HepG2 (cell line): ENCODE measurements around the gene TICAM2. TPM values are rescaled to one million over a fixed set of nuclear protein-coding genes. Genes with fewer than 3 reads are reported as not detected.

ENCODE experiments used
- CERS6 ChIP-seq: sonication (generic); formaldehyde crosslinking; IDR thresholded peaks from 2 replicates; pipeline ENCODE4 v1.5.0; 2020; ENCODE audit warnings: missing genetic modification reagents
- FIP1L1 ChIP-seq: fragments of 200-400 bp; formaldehyde crosslinking; IDR thresholded peaks from 2 replicates; pipeline ENCODE4 v1.6.1; 2018; ENCODE audit warnings: low read depth, mild to moderate bottlenecking, low read length, moderate library complexity, borderline replicate concordance; ENCODE audit not compliant: insufficient read depth
- GTF2F1 ChIP-seq: fragments of 150-350 bp; IDR thresholded peaks from 2 replicates; pipeline ENCODE4 v1.6.1; 2014; ENCODE audit warnings: low read length
- HNF4G ChIP-seq, 2 experiments: sonication (generic) in 1 of 2; formaldehyde crosslinking in 1 of 2; IDR thresholded peaks; 2 replicates each; pipeline versions ENCODE4 v1.4.0 to v1.6.1; 2011 to 2020; ENCODE audit warnings: borderline replicate concordance in 2 of 2, low read depth in 2 of 2, mild to moderate bottlenecking in 2 of 2, low read length in 1 of 2, missing genetic modification reagents in 1 of 2, moderate library complexity in 1 of 2
- JUNB ChIP-seq: sonication (generic); formaldehyde crosslinking; IDR thresholded peaks from 2 replicates; pipeline ENCODE4 v1.8.0; 2022; ENCODE audit warnings: missing genetic modification reagents, mild to moderate bottlenecking, borderline replicate concordance
- MTF2 ChIP-seq: sonication (generic); formaldehyde crosslinking; IDR thresholded peaks from 2 replicates; pipeline ENCODE4 v1.5.0; 2020; ENCODE audit warnings: missing genetic modification reagents, borderline replicate concordance
- NKX3-1 ChIP-seq: sonication (generic); formaldehyde crosslinking; IDR thresholded peaks from 2 replicates; pipeline ENCODE4 v1.5.0; 2020; ENCODE audit warnings: missing genetic modification reagents
- RARG ChIP-seq: sonication (generic); formaldehyde crosslinking; IDR thresholded peaks from 2 replicates; pipeline ENCODE4 v1.4.0; 2020; ENCODE audit warnings: low read depth, mild to moderate bottlenecking, missing genetic modification reagents
- SMAD3 ChIP-seq: sonication (generic); formaldehyde crosslinking; IDR thresholded peaks from 2 replicates; pipeline ENCODE4 v1.4.0; 2020; ENCODE audit warnings: missing genetic modification reagents
- SNAI1 ChIP-seq: sonication (generic); formaldehyde crosslinking; IDR thresholded peaks from 2 replicates; pipeline ENCODE4 v1.5.0; 2020; ENCODE audit warnings: mild to moderate bottlenecking, missing genetic modification reagents, borderline replicate concordance
- STAG1 ChIP-seq: sonication (generic); formaldehyde crosslinking; IDR thresholded peaks from 2 replicates; pipeline ENCODE4 v1.4.0; 2020; ENCODE audit warnings: missing genetic modification reagents
- XRCC5 ChIP-seq: fragments of 200-400 bp; formaldehyde crosslinking; optimal IDR thresholded peaks from 2 replicates; pipeline ENCODE3; 2017; ENCODE audit warnings: mild to moderate bottlenecking, low read length
- ZNF224 ChIP-seq: sonication (generic); formaldehyde crosslinking; IDR thresholded peaks from 2 replicates; pipeline ENCODE4 v1.5.0; 2020; ENCODE audit warnings: mild to moderate bottlenecking, missing genetic modification reagents
- ZNF816 ChIP-seq: sonication (generic); formaldehyde crosslinking; IDR thresholded peaks from 2 replicates; pipeline ENCODE4 v1.8.0; 2022; ENCODE audit warnings: missing genetic modification reagents, mild to moderate bottlenecking, borderline replicate concordance
- ZSCAN9 ChIP-seq: IDR thresholded peaks from 2 replicates; pipeline ENCODE4 v1.6.1; 2016; ENCODE audit warnings: borderline replicate concordance
- polyA plus RNA-seq, 8 experiments: library from polyadenylated mRNA; depleted of rRNA in 3 of 8; stranded (reverse) in 7 of 8; unstranded in 1 of 8; fragments of >200 nt; fragmentation: Illumina TruSeq in 4 of 8; extraction: Trizol in 4 of 8; gene quantifications; 2 replicates each; pipeline versions ENCODE4 v1.2.1 to v1.2.3, GENCODE V29; 2011 to 2016; ENCODE audit warnings: low read depth in 4 of 8, missing spikeins in 1 of 8, mixed read lengths in 1 of 8; ENCODE audit not compliant: insufficient read depth in 1 of 8
- total RNA-seq, 5 experiments: library from RNA; depleted of rRNA; stranded (reverse); fragments of >200 nt; fragmentation: Illumina TruSeq; extraction: Trizol; gene quantifications; 2 replicates each; pipeline ENCODE4 v1.2.3, GENCODE V29; 2016; ENCODE audit warnings: low read depth in 1 of 5
- TF ChIP-seq, protein P1 (sequence below): IDR thresholded peaks from 2 replicates; pipeline ENCODE4 v1.6.1; 2012; ENCODE audit warnings: low read length, improper control_type of control experiment
- TF ChIP-seq, protein P2 (sequence below): sonication (generic); formaldehyde crosslinking; IDR thresholded peaks from 2 replicates; pipeline ENCODE4 v1.4.0; 2020; ENCODE audit warnings: missing genetic modification reagents, borderline replicate concordance

The TICAM2 gene
- total and polyA plus RNA-seq, 2 of the 13 experiments (the other 11 are each of a cell fraction or from before 2014, with no cell fraction given): 0.04 TPM; not detected in 1

GRCh38 chr5:115625579-115626444 lies 23.5 kb upstream of the TICAM2 start, which contains the start of gene TMED7 (continued):
- TF ChIP-seq, protein P1, sequence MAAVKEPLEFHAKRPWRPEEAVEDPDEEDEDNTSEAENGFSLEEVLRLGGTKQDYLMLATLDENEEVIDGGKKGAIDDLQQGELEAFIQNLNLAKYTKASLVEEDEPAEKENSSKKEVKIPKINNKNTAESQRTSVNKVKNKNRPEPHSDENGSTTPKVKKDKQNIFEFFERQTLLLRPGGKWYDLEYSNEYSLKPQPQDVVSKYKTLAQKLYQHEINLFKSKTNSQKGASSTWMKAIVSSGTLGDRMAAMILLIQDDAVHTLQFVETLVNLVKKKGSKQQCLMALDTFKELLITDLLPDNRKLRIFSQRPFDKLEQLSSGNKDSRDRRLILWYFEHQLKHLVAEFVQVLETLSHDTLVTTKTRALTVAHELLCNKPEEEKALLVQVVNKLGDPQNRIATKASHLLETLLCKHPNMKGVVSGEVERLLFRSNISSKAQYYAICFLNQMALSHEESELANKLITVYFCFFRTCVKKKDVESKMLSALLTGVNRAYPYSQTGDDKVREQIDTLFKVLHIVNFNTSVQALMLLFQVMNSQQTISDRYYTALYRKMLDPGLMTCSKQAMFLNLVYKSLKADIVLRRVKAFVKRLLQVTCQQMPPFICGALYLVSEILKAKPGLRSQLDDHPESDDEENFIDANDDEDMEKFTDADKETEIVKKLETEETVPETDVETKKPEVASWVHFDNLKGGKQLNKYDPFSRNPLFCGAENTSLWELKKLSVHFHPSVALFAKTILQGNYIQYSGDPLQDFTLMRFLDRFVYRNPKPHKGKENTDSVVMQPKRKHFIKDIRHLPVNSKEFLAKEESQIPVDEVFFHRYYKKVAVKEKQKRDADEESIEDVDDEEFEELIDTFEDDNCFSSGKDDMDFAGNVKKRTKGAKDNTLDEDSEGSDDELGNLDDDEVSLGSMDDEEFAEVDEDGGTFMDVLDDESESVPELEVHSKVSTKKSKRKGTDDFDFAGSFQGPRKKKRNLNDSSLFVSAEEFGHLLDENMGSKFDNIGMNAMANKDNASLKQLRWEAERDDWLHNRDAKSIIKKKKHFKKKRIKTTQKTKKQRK: no peak
- TF ChIP-seq CERS6: no peak
- no peak for TF ChIP-seq GTF2F1
- no peak for TF ChIP-seq FIP1L1
- peak; percentile 96; the same call in 1 of the 2 replicates for TF ChIP-seq ZNF816 (CRISPR knock-in tag)
- TF ChIP-seq MTF2 (CRISPR knock-in tag): no peak
- TF ChIP-seq HNF4G (IDR thresholded peaks at IDR 0.05; ENCODE audit: borderline replicate concordance, low read depth, low read length): no peak; the same call in 1 of the 2 replicates
- 0 out of 2 replicates have a peak, but pooled peaks have one; percentile 5 for TF ChIP-seq HNF4G (CRISPR knock-in tag; IDR thresholded peaks at IDR 0.05; ENCODE audit: borderline replicate concordance, low read depth)
- peak; percentile 30; the same call in 1 of the 2 replicates for TF ChIP-seq ZSCAN9 (CRISPR knock-in tag)
- TF ChIP-seq XRCC5: peak; percentile 48
- TF ChIP-seq STAG1: 0 out of 2 replicates have a peak, but pooled peaks have one; percentile 12
- no peak for TF ChIP-seq JUNB (CRISPR knock-in tag)
- TF ChIP-seq SNAI1 (CRISPR knock-in tag): no peak
- TF ChIP-seq SMAD3 (CRISPR knock-in tag): peak; percentile 11; the same call in 1 of the 2 replicates
- TF ChIP-seq NKX3-1 (CRISPR knock-in tag): no peak
- TF ChIP-seq, protein P2, sequence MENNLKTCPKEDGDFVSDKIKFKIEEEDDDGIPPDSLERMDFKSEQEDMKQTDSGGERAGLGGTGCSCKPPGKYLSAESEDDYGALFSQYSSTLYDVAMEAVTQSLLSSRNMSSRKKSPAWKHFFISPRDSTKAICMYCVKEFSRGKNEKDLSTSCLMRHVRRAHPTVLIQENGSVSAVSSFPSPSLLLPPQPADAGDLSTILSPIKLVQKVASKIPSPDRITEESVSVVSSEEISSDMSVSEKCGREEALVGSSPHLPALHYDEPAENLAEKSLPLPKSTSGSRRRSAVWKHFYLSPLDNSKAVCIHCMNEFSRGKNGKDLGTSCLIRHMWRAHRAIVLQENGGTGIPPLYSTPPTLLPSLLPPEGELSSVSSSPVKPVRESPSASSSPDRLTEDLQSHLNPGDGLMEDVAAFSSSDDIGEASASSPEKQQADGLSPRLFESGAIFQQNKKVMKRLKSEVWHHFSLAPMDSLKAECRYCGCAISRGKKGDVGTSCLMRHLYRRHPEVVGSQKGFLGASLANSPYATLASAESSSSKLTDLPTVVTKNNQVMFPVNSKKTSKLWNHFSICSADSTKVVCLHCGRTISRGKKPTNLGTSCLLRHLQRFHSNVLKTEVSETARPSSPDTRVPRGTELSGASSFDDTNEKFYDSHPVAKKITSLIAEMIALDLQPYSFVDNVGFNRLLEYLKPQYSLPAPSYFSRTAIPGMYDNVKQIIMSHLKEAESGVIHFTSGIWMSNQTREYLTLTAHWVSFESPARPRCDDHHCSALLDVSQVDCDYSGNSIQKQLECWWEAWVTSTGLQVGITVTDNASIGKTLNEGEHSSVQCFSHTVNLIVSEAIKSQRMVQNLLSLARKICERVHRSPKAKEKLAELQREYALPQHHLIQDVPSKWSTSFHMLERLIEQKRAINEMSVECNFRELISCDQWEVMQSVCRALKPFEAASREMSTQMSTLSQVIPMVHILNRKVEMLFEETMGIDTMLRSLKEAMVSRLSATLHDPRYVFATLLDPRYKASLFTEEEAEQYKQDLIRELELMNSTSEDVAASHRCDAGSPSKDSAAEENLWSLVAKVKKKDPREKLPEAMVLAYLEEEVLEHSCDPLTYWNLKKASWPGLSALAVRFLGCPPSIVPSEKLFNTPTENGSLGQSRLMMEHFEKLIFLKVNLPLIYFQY: no peak
- no peak for TF ChIP-seq ZNF224 (CRISPR knock-in tag)
- no peak for TF ChIP-seq RARG
